ENCODE measurements around the gene DSG3.
A peak's percentile ranks its signal among the peaks of the same experiment; 100 is the strongest.

DSG3 gene

GRCh38 chr18:31430554-31430953 is 17.0 kb upstream of the DSG3 start:
- no peak for DNase-seq

GRCh38 chr18:31432316-31432715 is 15.2 kb upstream of the DSG3 start:
- DNase-seq, result no peak

- peak; percentile 71 for DNase-seq
Measured at GRCh38 chr18:31436825-31437224, 10.7 kb upstream of the DSG3 start.

GRCh38 chr18:31438402-31438801 is 9.1 kb upstream of the DSG3 start:
- DNase-seq, result no peak

- DNase-seq, result no peak
Measured at GRCh38 chr18:31439807-31440325, 7.7 kb upstream of the DSG3 start.

GRCh38 chr18:31440787-31441186 is 6.8 kb upstream of the DSG3 start:
- no peak for DNase-seq

- no peak for DNase-seq
Measured at GRCh38 chr18:31441493-31441892, 6.0 kb upstream of the DSG3 start.

- no peak for DNase-seq
Measured at GRCh38 chr18:31444142-31444541, 3.4 kb upstream of the DSG3 start.

GRCh38 chr18:31445908-31446307 is 1.6 kb upstream of the DSG3 start:
- DNase-seq, result no peak

GRCh38 chr18:31446854-31447253 is 687 bp upstream of the DSG3 start:
- DNase-seq, result no peak

- no peak for DNase-seq
Measured at GRCh38 chr18:31450409-31450808, 2.9 kb downstream of the DSG3 start.

- no peak for DNase-seq
Measured at GRCh38 chr18:31451625-31452024, 4.1 kb downstream of the DSG3 start.

- peak; percentile 54 for DNase-seq
Measured at GRCh38 chr18:31454066-31454708, 6.6 kb downstream of the DSG3 start.

GRCh38 chr18:31469629-31470028 is 22.1 kb downstream of the DSG3 start:
- DNase-seq, result no peak

- DNase-seq, result no peak
Measured at GRCh38 chr18:31478688-31479087, 31.1 kb downstream of the DSG3 start.

- DNase-seq, result no peak
Measured at GRCh38 chr18:31482051-31482450, 34.5 kb downstream of the DSG3 start.

- no peak for DNase-seq
Measured at GRCh38 chr18:31483396-31483795, 35.9 kb downstream of the DSG3 start.

- DNase-seq, result no peak
Measured at GRCh38 chr18:31484461-31484860, 36.9 kb downstream of the DSG3 start.

- DNase-seq, result no peak
Measured at GRCh38 chr18:31486165-31486564, 38.6 kb downstream of the DSG3 start.

GRCh38 chr18:31487246-31488015 is 39.9 kb downstream of the DSG3 start:
- no peak for DNase-seq

- DNase-seq, result peak; percentile 7
Measured at GRCh38 chr18:31489311-31489710, 41.8 kb downstream of the DSG3 start.

GRCh38 chr18:31490387-31490786 is 42.8 kb downstream of the DSG3 start:
- peak; percentile 57 for DNase-seq

GRCh38 chr18:31490833-31491232 is 43.3 kb downstream of the DSG3 start:
- DNase-seq, result peak; percentile 16

GRCh38 chr18:31491586-31491985 is 44.0 kb downstream of the DSG3 start:
- DNase-seq, result no peak

All from DMS53 (cell line).